Esophagus squamous epithelium (tissue), 5 donors: Measurements from ENCODE around the gene REV1. TPM values are rescaled to one million over a fixed set of nuclear protein-coding genes. Genes with fewer than 3 reads are reported as not detected.

ENCODE experiments used
- DNase-seq: peaks from one replicate; lab custom pipeline; 2025; lab: John Stamatoyannopoulos, UW
- H3K27ac ChIP-seq, 4 donors: fragments of 200-600 bp; sonication (generic); one replicate each; pipeline ENCODE4 v1.5.1; 2016 to 2019; ENCODE audit warnings: mild to moderate bottlenecking in 1 of 4
- H3K27me3 ChIP-seq, 4 donors: fragments of 200-600 bp; sonication (generic); 1 replicate in 3 of 4; 2 replicates in 1 of 4; pipeline versions ENCODE4 v1.5.1 to v1.6.0; 2017 to 2021; ENCODE audit warnings: antibody characterized with exemption in 1 of 4
- H3K36me3 ChIP-seq, 3 donors: fragments of 200-600 bp; sonication (generic); one replicate each; pipeline ENCODE4 v1.5.1; 2016 to 2019
- H3K4me1 ChIP-seq, 3 donors: fragments of 200-600 bp; sonication (generic); one replicate each; pipeline ENCODE4 v1.5.1; 2017 to 2019
- H3K4me3 ChIP-seq, 4 donors: fragments of 200-600 bp; sonication (generic); 1 replicate in 3 of 4; 2 replicates in 1 of 4; pipeline ENCODE4 v1.5.1; 2016 to 2019; ENCODE audit warnings: mild to moderate bottlenecking in 2 of 4, moderate library complexity in 1 of 4
- H3K9me3 ChIP-seq, 3 donors: fragments of 200-600 bp; sonication (generic); one replicate each; pipeline ENCODE4 v1.5.1; 2016 to 2019
- CTCF ChIP-seq, 6 experiments: fragments of 450-650 bp in 4 of 6; fragments of 200-600 bp in 2 of 6; sonication (generic) in 2 of 6; IDR thresholded peaks; one replicate each; pipeline ENCODE4 v1.5.1; 2016 to 2019; ENCODE audit warnings: antibody characterized with exemption in 6 of 6, mild to moderate bottlenecking in 4 of 6, moderate library complexity in 4 of 6
- POLR2A ChIP-seq, 4 donors: fragments of 450-650 bp; IDR thresholded peaks; one replicate each; pipeline ENCODE4 v1.6.1; 2017; ENCODE audit warnings: antibody characterized with exemption in 4 of 4, mild to moderate bottlenecking in 4 of 4, moderate library complexity in 3 of 4
- WGBS, 2 donors: methylation state at CpG; one replicate each; pipeline ENCODE4 v1.1.5; 2018; 5-methylcytosine and 5-hydroxymethylcytosine counted together
- intact Hi-C: fragments of 100-400 bp; cut with DNase I; formaldehyde crosslinking; loops from one replicate; pipeline ENCODE4 v1.15.0; 2022
- total RNA-seq, 4 donors: library from RNA; depleted of rRNA; stranded (reverse); fragments of >200 nt; gene quantifications; one replicate each; pipeline ENCODE4 v1.1.0, GENCODE V29; 2016
- donor health status: DM: yes; HTN: yes; CAD: no.

The REV1 gene
- total RNA-seq, 4 donors from 2014 or later: 22.5 to 69.2 (median 39.8) TPM

- no peak for TF ChIP-seq POLR2A (IDR thresholded peaks at IDR 0.05)
- TF ChIP-seq CTCF (IDR thresholded peaks at IDR 0.05): no peak
- WGBS, 2 donors: 79 to 85% methylated on average over 2 of the region's 2 CpGs
- peaks cover 0 to 63% (median 27%) of the 10 kb centered on the region in 3 donors for H3K36me3 ChIP-seq
- no peak for DNase-seq
- H3K27me3 ChIP-seq: no peaks in the 10 kb centered on the region
- no peaks in the 10 kb centered on the region for H3K9me3 ChIP-seq
- no peak overlapping the region for H3K27ac ChIP-seq
- no peak overlapping the region for H3K4me3 ChIP-seq
- no peaks in the 10 kb centered on the region for H3K4me1 ChIP-seq
- intact Hi-C loops: no loop called here
Observed at GRCh38 chr2:99388892-99389291, 100.9 kb downstream of the REV1 start.

DNA sequence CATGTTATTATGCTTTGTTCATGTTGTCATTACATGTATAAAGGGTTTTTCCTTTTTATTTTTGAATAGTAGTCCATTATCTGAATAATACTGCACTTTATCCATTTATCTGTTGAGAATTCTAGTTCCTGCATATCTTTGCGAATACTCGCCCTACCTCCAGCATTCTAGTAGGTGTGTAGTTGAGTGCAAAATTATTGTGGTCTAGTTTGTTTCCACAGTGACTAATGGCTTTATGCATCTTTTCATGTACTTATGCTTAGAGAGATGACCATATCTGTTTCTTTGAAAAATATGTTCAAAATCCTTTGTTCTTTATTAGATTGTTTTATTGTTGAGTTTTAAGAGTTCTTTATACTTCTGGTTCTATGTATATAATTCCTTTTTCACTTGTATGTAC is 103.8 kb downstream of the REV1 start:
- no peaks in the 10 kb centered on the region for H3K9me3 ChIP-seq
- H3K4me1 ChIP-seq: no peaks in the 10 kb centered on the region
- H3K36me3 ChIP-seq: peaks cover 0 to 63% (median 15%) of the 10 kb centered on the region in 3 donors
- intact Hi-C loops: no loop called here
- no peaks in the 10 kb centered on the region for H3K27me3 ChIP-seq
- no peak for DNase-seq
- no peak for TF ChIP-seq CTCF (IDR thresholded peaks at IDR 0.05)
- TF ChIP-seq POLR2A (IDR thresholded peaks at IDR 0.05): no peak
- no peak overlapping the region for H3K4me3 ChIP-seq
- 86 to 97% methylated on average over 2 of the region's 2 CpGs for WGBS, 2 donors
- no peak overlapping the region for H3K27ac ChIP-seq

GRCh38 chr2:99382143-99382542 is 107.7 kb downstream of the REV1 start:
- H3K36me3 ChIP-seq: peaks cover 0 to 84% (median 16%) of the 10 kb centered on the region in 3 donors
- 83 to 100% methylated on average over 2 of the region's 2 CpGs for WGBS, 2 donors
- intact Hi-C loops: no loop called here
- H3K4me1 ChIP-seq: no peaks in the 10 kb centered on the region
- DNase-seq: no peak
- no peak overlapping the region for H3K4me3 ChIP-seq
- no peaks in the 10 kb centered on the region for H3K27me3 ChIP-seq
- TF ChIP-seq CTCF (IDR thresholded peaks at IDR 0.05) (no peak), POLR2A (IDR thresholded peaks at IDR 0.05) (no peak)
- no peak overlapping the region for H3K27ac ChIP-seq
- no peaks in the 10 kb centered on the region for H3K9me3 ChIP-seq

- 81 to 95% methylated on average over 3 of the region's 3 CpGs for WGBS, 2 donors
- TF ChIP-seq POLR2A (IDR thresholded peaks at IDR 0.05): no peak
- TF ChIP-seq CTCF (IDR thresholded peaks at IDR 0.05): no peak
- H3K27ac ChIP-seq: no peak overlapping the region
- H3K9me3 ChIP-seq: no peaks in the 10 kb centered on the region
- H3K27me3 ChIP-seq: no peaks in the 10 kb centered on the region
- H3K4me3 ChIP-seq: no peak overlapping the region
- no peaks in the 10 kb centered on the region for H3K4me1 ChIP-seq
- DNase-seq: no peak
- intact Hi-C loops: no loop called here
- peaks cover 0 to 97% (median 22%) of the 10 kb centered on the region in 3 donors for H3K36me3 ChIP-seq
Observed at GRCh38 chr2:99380376-99381010, 109.3 kb downstream of the REV1 start.

DNA sequence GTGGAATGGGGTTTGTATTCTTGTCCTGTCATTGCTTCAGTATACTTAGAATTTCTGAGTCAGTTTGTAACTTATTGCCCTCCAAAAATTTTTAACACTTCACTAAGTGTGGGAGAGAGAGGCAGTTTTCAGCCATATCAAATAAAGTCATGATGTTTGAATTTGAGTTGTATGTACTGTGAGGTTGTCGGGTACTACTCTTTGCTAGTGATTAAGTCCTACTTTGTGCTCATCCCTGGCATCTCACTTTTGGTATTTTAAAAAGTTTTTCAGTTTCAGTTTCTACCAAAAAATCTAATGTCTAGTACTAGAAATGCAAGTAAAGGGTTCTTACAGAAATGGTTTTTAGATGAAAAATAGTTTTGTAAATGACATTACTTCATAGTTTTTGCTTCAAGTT is 111.9 kb downstream of the REV1 start:
- H3K9me3 ChIP-seq: no peaks in the 10 kb centered on the region
- intact Hi-C loops: no loop called here
- H3K36me3 ChIP-seq: peaks cover 0 to 98% (median 14%) of the 10 kb centered on the region in 3 donors
- H3K27me3 ChIP-seq: no peaks in the 10 kb centered on the region
- H3K4me1 ChIP-seq: no peaks in the 10 kb centered on the region
- no peak overlapping the region for H3K4me3 ChIP-seq
- WGBS, 2 donors: 88 to 96% methylated on average over 1 of the region's 1 CpG
- DNase-seq: no peak
- no peak overlapping the region for H3K27ac ChIP-seq
- no peak for TF ChIP-seq POLR2A (IDR thresholded peaks at IDR 0.05)
- TF ChIP-seq CTCF (IDR thresholded peaks at IDR 0.05): no peak
